ENCODE data around the gene RNF38. TPM values are rescaled to one million over a fixed set of nuclear protein-coding genes. Genes with fewer than 3 reads are reported as not detected.
"Not testable (repeated sequence)": the region's sequence is repeated elsewhere in the genome, so short reads cannot be mapped to it uniquely, and the experiment has no call there.

The RNF38 gene
- total and polyA plus RNA-seq, 7 donors = 9.2 to 56.3 (median 38.5) TPM

DNA sequence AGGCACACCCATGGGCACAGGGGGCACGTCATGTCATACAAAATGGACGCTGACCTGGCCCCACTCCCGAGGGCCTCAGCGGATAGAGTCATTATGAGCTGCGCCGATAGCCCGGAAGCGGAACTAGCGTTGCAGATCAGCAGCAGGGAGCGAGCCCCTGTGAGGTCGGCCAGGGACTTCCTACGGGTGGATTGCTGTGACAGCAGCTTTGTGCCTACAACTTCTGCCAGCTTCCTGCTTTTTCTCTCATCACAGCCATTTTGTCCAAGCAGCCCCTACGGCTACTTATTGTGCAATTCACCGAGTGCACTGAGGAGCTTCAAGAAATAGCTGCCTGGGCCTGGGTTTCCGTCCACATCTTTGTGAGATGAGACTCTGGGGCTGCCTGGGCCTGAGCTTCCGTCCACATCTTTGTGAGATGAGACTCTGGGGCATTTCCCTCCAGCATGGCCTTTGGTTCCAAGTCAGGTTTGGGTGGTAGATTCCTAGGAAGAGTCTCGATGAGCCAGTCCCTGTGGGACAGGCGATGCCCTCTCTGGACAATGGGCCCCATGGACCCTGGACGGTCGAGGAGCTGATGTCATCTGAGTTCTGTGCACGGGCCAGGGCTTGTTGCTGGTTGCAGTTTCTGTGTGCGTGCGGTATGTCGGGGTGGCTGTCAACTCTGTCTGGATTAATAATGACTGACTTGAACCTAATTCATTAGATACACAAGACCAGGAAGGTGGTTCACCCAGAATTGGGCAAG is 74.8 kb downstream of the RNF38 start:
- TF ChIP-seq POLR2AphosphoS5 (IDR thresholded peaks at IDR 0.05) (no peak), POLR2A (IDR thresholded peaks at IDR 0.05) (no peak)
- TF ChIP-seq, protein P1, sequence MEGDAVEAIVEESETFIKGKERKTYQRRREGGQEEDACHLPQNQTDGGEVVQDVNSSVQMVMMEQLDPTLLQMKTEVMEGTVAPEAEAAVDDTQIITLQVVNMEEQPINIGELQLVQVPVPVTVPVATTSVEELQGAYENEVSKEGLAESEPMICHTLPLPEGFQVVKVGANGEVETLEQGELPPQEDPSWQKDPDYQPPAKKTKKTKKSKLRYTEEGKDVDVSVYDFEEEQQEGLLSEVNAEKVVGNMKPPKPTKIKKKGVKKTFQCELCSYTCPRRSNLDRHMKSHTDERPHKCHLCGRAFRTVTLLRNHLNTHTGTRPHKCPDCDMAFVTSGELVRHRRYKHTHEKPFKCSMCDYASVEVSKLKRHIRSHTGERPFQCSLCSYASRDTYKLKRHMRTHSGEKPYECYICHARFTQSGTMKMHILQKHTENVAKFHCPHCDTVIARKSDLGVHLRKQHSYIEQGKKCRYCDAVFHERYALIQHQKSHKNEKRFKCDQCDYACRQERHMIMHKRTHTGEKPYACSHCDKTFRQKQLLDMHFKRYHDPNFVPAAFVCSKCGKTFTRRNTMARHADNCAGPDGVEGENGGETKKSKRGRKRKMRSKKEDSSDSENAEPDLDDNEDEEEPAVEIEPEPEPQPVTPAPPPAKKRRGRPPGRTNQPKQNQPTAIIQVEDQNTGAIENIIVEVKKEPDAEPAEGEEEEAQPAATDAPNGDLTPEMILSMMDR (IDR thresholded peaks at IDR 0.05) = no peak
- no peak overlapping the region for H3K27ac ChIP-seq
- no peaks in the 10 kb centered on the region for H3K27me3 ChIP-seq
- WGBS, 2 donors = 93 to 95% methylated on average over 24 of the region's 24 CpGs
- H3K4me1 ChIP-seq = peaks cover 0 to 11% (median 0%) of the 10 kb centered on the region in 4 donors
- H3K36me3 ChIP-seq = no peaks in the 10 kb centered on the region
- DNase-seq = peak; percentile 70
- no peak overlapping the region for H3K4me3 ChIP-seq
- no peaks in the 10 kb centered on the region for H3K9me3 ChIP-seq
- intact Hi-C loops (cut with DNase I) = loop anchor here (5.0 kb wide), 3 partner anchors 68 to 223 kb away; partner anchors contain the start of genes CLTA and GNE

DNA sequence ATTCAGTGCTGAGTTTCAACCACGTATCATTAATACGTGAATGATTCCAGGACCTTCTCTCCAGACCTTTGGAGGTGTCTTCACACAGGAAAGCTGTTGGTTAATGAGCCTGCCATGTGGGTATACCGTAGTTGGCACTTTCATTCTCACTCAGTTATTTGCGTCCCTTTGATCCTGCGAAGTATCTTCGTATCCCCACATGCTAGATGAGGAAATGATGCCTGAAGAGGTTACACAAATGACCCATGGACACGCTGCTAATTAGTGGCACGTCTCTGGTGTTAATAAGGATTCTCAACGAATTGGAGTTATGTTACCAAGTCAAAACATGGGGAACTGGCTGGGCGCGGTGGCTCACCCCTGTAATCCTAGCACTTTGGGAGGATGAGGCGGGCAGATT is 76.1 kb downstream of the RNF38 start:
- 90 to 94% methylated on average over 12 of the region's 12 CpGs for WGBS, 2 donors
- DNase-seq = no peak
- H3K36me3 ChIP-seq = no peaks in the 10 kb centered on the region
- H3K4me1 ChIP-seq = peaks cover 0 to 11% (median 0%) of the 10 kb centered on the region in 4 donors
- no peaks in the 10 kb centered on the region for H3K9me3 ChIP-seq
- H3K27me3 ChIP-seq = peaks cover 0 to 3% (median 0%) of the 10 kb centered on the region in 3 donors
- H3K27ac ChIP-seq = no peak overlapping the region
- intact Hi-C loops (cut with DNase I) = no loop called here
- TF ChIP-seq POLR2A (IDR thresholded peaks at IDR 0.05) (no peak), POLR2AphosphoS5 (IDR thresholded peaks at IDR 0.05) (no peak), EP300 (IDR thresholded peaks at IDR 0.05) (no peak)
- TF ChIP-seq, protein P1 (IDR thresholded peaks at IDR 0.05) = no peak
- no peak overlapping the region for H3K4me3 ChIP-seq

DNA sequence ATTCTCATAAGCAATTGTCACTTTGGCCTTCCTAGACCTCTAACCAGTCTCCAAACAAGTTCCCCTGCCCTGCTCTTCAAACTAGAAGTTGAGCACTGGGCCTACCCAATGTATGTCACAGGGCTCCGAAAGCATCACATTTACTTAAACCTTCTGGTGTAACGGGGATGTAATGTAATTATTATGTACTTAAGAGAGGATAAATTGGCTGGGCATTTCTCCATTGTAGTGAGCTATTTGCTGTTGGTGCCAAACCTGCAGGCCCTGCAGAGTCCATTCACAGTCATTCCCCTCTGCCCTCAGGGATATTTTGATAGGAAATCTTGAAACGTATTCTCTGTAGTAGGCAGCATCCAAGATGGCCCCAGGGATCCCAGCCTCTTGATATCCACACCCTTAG is 77.6 kb downstream of the RNF38 start:
- Histone ChIP-seq H3K4me3 (no peak overlapping the region), H3K27me3 (peaks cover 0 to 3% (median 0%) of the 10 kb centered on the region in 3 donors), H3K9me3 (no peaks in the 10 kb centered on the region), H3K36me3 (no peaks in the 10 kb centered on the region), H3K4me1 (no peaks in the 10 kb centered on the region), H3K27ac (no peak overlapping the region)
- WGBS, 2 donors = 62% methylated on average over 3 of the region's 3 CpGs
- no peak for DNase-seq
- intact Hi-C loops (cut with DNase I) = no loop called here
- TF ChIP-seq, protein P1 (IDR thresholded peaks at IDR 0.05) = no peak
- TF ChIP-seq EP300 (IDR thresholded peaks at IDR 0.05) (no peak), POLR2A (IDR thresholded peaks at IDR 0.05) (no peak), POLR2AphosphoS5 (IDR thresholded peaks at IDR 0.05) (no peak)

DNA sequence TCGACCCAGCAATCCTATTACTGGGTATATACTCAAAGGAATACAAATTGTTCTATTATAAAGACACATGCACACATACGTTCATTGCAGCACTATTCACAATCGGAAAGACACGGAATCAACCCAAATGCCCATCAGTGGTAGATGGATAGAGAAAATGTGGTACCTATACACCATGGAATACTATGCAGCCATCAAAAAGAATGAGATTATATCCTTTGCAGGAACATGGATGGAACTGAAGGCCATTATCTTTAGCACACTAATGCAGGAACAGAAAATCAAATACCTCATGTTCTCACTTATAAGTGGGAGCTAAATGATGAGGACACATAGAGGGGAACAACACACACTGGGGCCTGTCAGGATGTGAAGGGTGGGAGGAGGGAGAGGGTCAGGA is 78.2 kb downstream of the RNF38 start:
- H3K36me3 ChIP-seq; DNase-seq; H3K4me3 ChIP-seq; H3K27me3 ChIP-seq; H3K27ac ChIP-seq; H3K9me3 ChIP-seq; intact Hi-C loops (cut with DNase I); H3K4me1 ChIP-seq: not testable (repeated sequence)
- WGBS, 2 donors = 91 to 95% methylated on average over 4 of the region's 4 CpGs

DNA sequence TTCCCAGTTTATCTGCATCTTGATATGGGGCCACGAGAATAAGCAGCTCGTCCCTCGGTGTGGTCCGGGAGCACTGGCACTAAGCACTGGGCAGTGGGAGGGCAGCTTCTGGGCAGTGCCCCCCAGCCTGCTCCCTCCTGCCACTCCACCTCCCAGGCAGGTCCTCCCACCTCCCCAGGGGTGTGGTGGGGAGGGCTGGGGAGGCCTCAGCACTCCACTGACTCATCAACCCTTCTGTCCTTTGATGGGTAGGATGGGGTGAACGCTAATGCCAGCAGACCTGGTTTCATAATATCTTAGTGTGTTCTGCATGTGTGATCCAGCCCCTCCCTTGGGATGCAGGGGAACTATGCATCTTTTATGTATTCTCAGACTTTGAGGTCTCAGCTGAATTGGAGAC is 79.6 kb downstream of the RNF38 start:
- no peaks in the 10 kb centered on the region for H3K36me3 ChIP-seq
- intact Hi-C loops (cut with DNase I) = no loop called here
- H3K27me3 ChIP-seq = peaks cover 0 to 3% (median 0%) of the 10 kb centered on the region in 3 donors
- TF ChIP-seq, protein P1 (IDR thresholded peaks at IDR 0.05) = no peak
- TF ChIP-seq POLR2AphosphoS5 (IDR thresholded peaks at IDR 0.05) = no peak
- TF ChIP-seq POLR2A (IDR thresholded peaks at IDR 0.05) = no peak
- no peak for TF ChIP-seq EP300 (IDR thresholded peaks at IDR 0.05)
- H3K4me3 ChIP-seq = no peak overlapping the region
- no peak for DNase-seq
- H3K4me1 ChIP-seq = no peaks in the 10 kb centered on the region
- H3K27ac ChIP-seq = no peak overlapping the region
- 15 to 73% methylated on average over 5 of the region's 5 CpGs for WGBS, 2 donors
- no peaks in the 10 kb centered on the region for H3K9me3 ChIP-seq
